Heart right ventricle (tissue), 16 donors: ENCODE results near the gene ZBTB22. TPM values are rescaled to one million over a fixed set of nuclear protein-coding genes. Genes with fewer than 3 reads are reported as not detected.

Source experiments
- ATAC-seq, 8 donors: fragments of 200-7000 bp; cut with Tn5 transposase; one replicate each; pipeline ENCODE4 v1.9.1; 2020; ENCODE audit warnings: mild to moderate bottlenecking in 8 of 8, moderate library complexity in 8 of 8, moderate number of reproducible peaks in 1 of 8
- DNase-seq, 2 donors: peaks; one replicate each; pipeline ENCODE4 v3.0.0-alpha.2; 2020
- H3K27ac ChIP-seq, 10 donors: fragments of 200-600 bp; sonication (generic) in 2 of 10; one replicate each; pipeline versions ENCODE4 v1.5.0 to v1.8.0; 2020 to 2022; ENCODE audit warnings: mild to moderate bottlenecking in 3 of 10
- H3K27me3 ChIP-seq, 7 donors: fragments of 200-600 bp; one replicate each; pipeline ENCODE4 v1.8.0; 2021 to 2022; ENCODE audit warnings: mild to moderate bottlenecking in 2 of 7
- H3K36me3 ChIP-seq, 9 donors: fragments of 200-600 bp; sonication (generic) in 1 of 9; one replicate each; pipeline versions ENCODE4 v1.5.0 to v1.8.0; 2020 to 2022; ENCODE audit warnings: mild to moderate bottlenecking in 2 of 9
- H3K4me1 ChIP-seq, 9 donors: fragments of 200-600 bp; sonication (generic) in 1 of 9; one replicate each; pipeline versions ENCODE4 v1.5.0 to v1.8.0; 2020 to 2022; ENCODE audit warnings: mild to moderate bottlenecking in 4 of 9
- H3K4me3 ChIP-seq, 10 donors: fragments of 200-600 bp; sonication (generic) in 2 of 10; one replicate each; pipeline versions ENCODE4 v1.5.0 to v1.8.0; 2020 to 2022; ENCODE audit warnings: mild to moderate bottlenecking in 7 of 10, moderate library complexity in 2 of 10
- H3K9me3 ChIP-seq, 11 donors: fragments of 200-600 bp in 10 of 11; sonication (generic) in 2 of 11; one replicate each; pipeline versions ENCODE4 v1.5.0 to v1.8.0; 2013 to 2022; ENCODE audit warnings: mild to moderate bottlenecking in 2 of 11, control low read depth in 1 of 11, moderate library complexity in 1 of 11
- CTCF ChIP-seq, 9 donors: fragments of 200-600 bp; sonication (generic) in 2 of 9; IDR thresholded peaks; one replicate each; pipeline versions ENCODE4 v1.5.0 to v1.8.0; 2021 to 2022; ENCODE audit warnings: antibody characterized with exemption in 9 of 9, mild to moderate bottlenecking in 5 of 9, moderate library complexity in 1 of 9
- WGBS, 2 donors: extraction: QIAGEN DNeasy Blood & Tissue Kit; methylation state at CpG; one replicate each; pipeline ENCODE4 v1.1.7; 2013; ENCODE audit warnings: inconsistent platforms in 1 of 2; 5-methylcytosine and 5-hydroxymethylcytosine counted together
- intact Hi-C, 10 donors: fragments of 100-400 bp; cut with DNase I; formaldehyde crosslinking; loops; one replicate each; pipeline versions ENCODE4 v1.11.1 to v1.14.2; 2022
- polyA plus RNA-seq, 2 donors: library from polyadenylated mRNA; stranded (reverse); fragments of 200-250 nt; gene quantifications; one replicate each; pipeline ENCODE4 v1.2.3, GENCODE V29; 2013
- total RNA-seq, 10 donors: library from RNA; stranded (reverse); fragmentation: NEBNext Ultra II Directional in 3 of 10; extraction: Animal tissue kit (Norgen Biotek cat#: 25700) in 3 of 10; gene quantifications; one replicate each; pipeline versions ENCODE4 v1.2.1 to v1.2.4, GENCODE V29; 2021 to 2023
- donor health status: Arrhythmogenic right ventricular cardiomyopathy.
- donor health status: ischemic (EF 13 %, LVEDD 7.1; RV severe dilation, severe dysfunction).
- donor health status: healthy with polysubstance abuse.
- donor health status: DM: no; HTN: yes; CAD: no.
- donor health status: DM: no; HTN: no; CAD: no.
- donor health status: ischemic (EF 25% LVEDD 6.9; RV normal size, moderate dysfunction).
- donor health status: ischemic (EF 25% LVEDD 5.7; RV mildly dilated, moderate dysfunction).
- donor health status: healthy.
- donor health status: DM: yes; HTN: yes; CAD: no.
- donor health status: Ischemic cardiomyopathy.
- donor health status: ischemic (EF 35%, LVEDD 5.7; RV mildly dilated, moderate dysfunction).
- donor health status: nonischemic (EF 11% LVEDD 7.7; RV severe dilation, severe dysfunction).
- donor health status: DM: yes; HTN: yes; CAD: no.
- donor health status: PGD.
- donor health status: ischemic (EF 29% LVEDD 5.4; RV normal size, mild dysfunction).
- donor health status: nonischemic (EF 23%, LVEDD 6.1; RV moderate dilation, normal function).

The ZBTB22 gene
- total and polyA plus RNA-seq, 12 donors: 4.7 to 19.8 (median 13.9) TPM

- Histone ChIP-seq H3K4me3 (no peak overlapping the region), H3K27ac (no peak overlapping the region), H3K27me3 (no peaks in the 10 kb centered on the region), H3K9me3 (no peaks in the 10 kb centered on the region), H3K36me3 (peaks cover 0 to 65% (median 34%) of the 10 kb centered on the region in 9 donors), H3K4me1 (peaks cover 13 to 33% (median 29%) of the 10 kb centered on the region in 9 donors)
- 88 to 89% methylated on average over 16 of the region's 16 CpGs for WGBS, 2 donors
- no peak for TF ChIP-seq CTCF (IDR thresholded peaks at IDR 0.05)
- intact Hi-C loops: no loop called here
- no peak for ATAC-seq
- no peak for DNase-seq
Measured at GRCh38 chr6:33292996-33293682, 24.4 kb downstream of the ZBTB22 start.

GRCh38 chr6:33290459-33290858, 27.1 kb downstream of the ZBTB22 start:
- ATAC-seq (no peak), DNase-seq (no peak)
- Histone ChIP-seq H3K4me1 (peaks cover 7 to 27% (median 21%) of the 10 kb centered on the region in 9 donors), H3K4me3 (peak overlapping the region in 9 of 10 donors; percentile 53 to 92 (median 79)), H3K27ac (no peak overlapping the region), H3K9me3 (no peaks in the 10 kb centered on the region), H3K27me3 (no peaks in the 10 kb centered on the region), H3K36me3 (peaks cover 0 to 74% (median 34%) of the 10 kb centered on the region in 9 donors)
- WGBS, 2 donors: 67 to 71% methylated on average over 7 of the region's 7 CpGs
- no peak for TF ChIP-seq CTCF (IDR thresholded peaks at IDR 0.05)
- intact Hi-C loops: no loop called here

GRCh38 chr6:33289784-33290315, 27.7 kb downstream of the ZBTB22 start:
- WGBS, 2 donors: 2 to 3% methylated on average over 14 of the region's 14 CpGs
- no peaks in the 10 kb centered on the region for H3K9me3 ChIP-seq
- H3K4me3 ChIP-seq: peak overlapping the region; percentile 51 to 92 (median 77)
- no peak for TF ChIP-seq CTCF (IDR thresholded peaks at IDR 0.05)
- H3K4me1 ChIP-seq: peaks cover 7 to 27% (median 21%) of the 10 kb centered on the region in 9 donors
- H3K36me3 ChIP-seq: peaks cover 0 to 74% (median 32%) of the 10 kb centered on the region in 9 donors
- peak overlapping the region in 9 of 10 donors; percentile 57 to 89 (median 81) for H3K27ac ChIP-seq
- intact Hi-C loops: no loop called here
- H3K27me3 ChIP-seq: no peaks in the 10 kb centered on the region
- no peak for DNase-seq
- peak in 4 of 8 donors; percentile 1 to 2 (median 2) for ATAC-seq

- intact Hi-C loops: no loop called here
- ATAC-seq: peak; percentile 92 to 97 (median 96)
Measured at GRCh38 chr6:33288921-33289783, 28.4 kb downstream of the ZBTB22 start, which contains the start of the genes PFDN6 and WDR46. TSS of gene PFDN6 (plus strand) at chr6:33289601. CDS start at chr6:33289857, 256 bp downstream. TSS of gene WDR46 (minus strand) at chr6:33289239. CDS start at chr6:33289170, 69 bp downstream.

More at GRCh38 chr6:33288921-33289783, 28.4 kb downstream of the ZBTB22 start, which contains the start of the genes PFDN6 and WDR46:
- 0% methylated on average over 43 of the region's 43 CpGs for WGBS, 2 donors
- Histone ChIP-seq H3K36me3 (peaks cover 0 to 76% (median 25%) of the 10 kb centered on the region in 9 donors), H3K27me3 (no peaks in the 10 kb centered on the region), H3K4me1 (peaks cover 7 to 27% (median 21%) of the 10 kb centered on the region in 9 donors), H3K9me3 (no peaks in the 10 kb centered on the region), H3K4me3 (peak within 1 kb of the TSS; percentile 51 to 92 (median 77)), H3K27ac (peak within 1 kb of the TSS; percentile 57 to 89 (median 80))
- peak; percentile 57 to 90 for DNase-seq
- TF ChIP-seq CTCF (IDR thresholded peaks at IDR 0.05): no peak
